Measurements from ENCODE around the gene TCEAL7. TPM values are rescaled to one million over a fixed set of nuclear protein-coding genes. Genes with fewer than 3 reads are reported as not detected.
A peak's percentile ranks its signal among the peaks of the same experiment; 100 is the strongest.

Gene TCEAL7
- total and polyA plus RNA-seq, 9 of the 15 experiments (the other 6 are each of a cell fraction or from before 2014, with no cell fraction given): 0.07 to 0.34 (median 0.13) TPM; not detected in 4

DNA sequence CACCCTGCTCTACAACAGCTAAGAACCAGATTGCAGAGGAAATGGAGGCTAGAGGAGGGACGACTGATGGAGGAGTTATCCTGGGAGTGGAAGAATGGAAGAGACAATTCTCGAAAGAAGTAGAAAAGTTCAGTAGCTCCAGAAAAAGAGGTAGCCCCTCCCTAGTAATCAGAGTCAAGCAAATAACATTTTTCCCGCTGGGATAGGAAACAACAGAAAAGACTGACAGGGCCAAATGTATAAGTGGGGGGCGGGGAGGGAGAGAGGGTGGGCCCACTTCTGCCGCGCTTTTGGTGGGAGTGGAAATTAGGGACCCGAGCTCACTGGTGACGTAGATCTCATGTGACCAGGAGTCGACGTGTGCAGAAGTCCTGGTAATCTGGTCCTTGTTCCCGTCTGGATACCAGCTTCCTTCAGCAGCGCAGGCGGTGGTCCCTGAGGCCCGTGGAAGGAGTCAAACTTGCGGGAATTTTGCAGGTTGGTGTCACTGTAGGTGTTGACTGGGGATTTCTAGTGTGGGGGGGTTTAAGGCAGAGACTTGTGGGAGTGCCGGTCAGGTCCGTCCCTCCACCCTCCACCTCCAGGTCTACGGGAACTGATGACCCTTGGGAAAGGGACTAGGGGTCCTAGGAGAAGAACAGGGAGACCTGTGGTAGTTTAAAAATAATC, 26.2 kb downstream of the TCEAL7 start, which contains the start of gene TCEAL9 (continued):
- TF ChIP-seq NR2C2 (CRISPR knock-in tag; IDR thresholded peaks at IDR 0.05) (no peak), NR2C2 (tag; IDR thresholded peaks at IDR 0.05) (no peak), MCM2 (IDR thresholded peaks at IDR 0.05; ENCODE audit: low read depth) (no peak), FOSL1 (tag; conservative IDR thresholded peaks at IDR 0.05) (no peak), PHB2 (IDR thresholded peaks at IDR 0.05; ENCODE audit: low read depth) (no peak), DIDO1 (tag; IDR thresholded peaks at IDR 0.05; ENCODE audit: low read depth) (no peak), POLR2AphosphoS5 (IDR thresholded peaks at IDR 0.05; ENCODE audit: control insufficient read depth, insufficient read depth, low read depth, low read length) (peak; percentile 40; the same call in 1 of the 2 replicates), TAF1 (IDR thresholded peaks at IDR 0.05; ENCODE audit: control insufficient read depth, extremely low read depth, insufficient read depth, low read length, severe bottlenecking) (peak; percentile 30), SLC30A9 (CRISPR knock-in tag; IDR thresholded peaks at IDR 0.05) (no peak), GATAD2B (IDR thresholded peaks at IDR 0.05; ENCODE audit: borderline replicate concordance) (no peak), ZSCAN29 (IDR thresholded peaks at IDR 0.05) (no peak), ATF1 (CRISPR knock-in tag; IDR thresholded peaks at IDR 0.05) (no peak), ATF1 (tag; IDR thresholded peaks at IDR 0.05) (peak; percentile 78), ZNF217 (CRISPR knock-in tag; IDR thresholded peaks at IDR 0.05) (no peak), EGR1 (conservative IDR thresholded peaks at IDR 0.05) (no peak)
- TF ChIP-seq, protein P1, sequence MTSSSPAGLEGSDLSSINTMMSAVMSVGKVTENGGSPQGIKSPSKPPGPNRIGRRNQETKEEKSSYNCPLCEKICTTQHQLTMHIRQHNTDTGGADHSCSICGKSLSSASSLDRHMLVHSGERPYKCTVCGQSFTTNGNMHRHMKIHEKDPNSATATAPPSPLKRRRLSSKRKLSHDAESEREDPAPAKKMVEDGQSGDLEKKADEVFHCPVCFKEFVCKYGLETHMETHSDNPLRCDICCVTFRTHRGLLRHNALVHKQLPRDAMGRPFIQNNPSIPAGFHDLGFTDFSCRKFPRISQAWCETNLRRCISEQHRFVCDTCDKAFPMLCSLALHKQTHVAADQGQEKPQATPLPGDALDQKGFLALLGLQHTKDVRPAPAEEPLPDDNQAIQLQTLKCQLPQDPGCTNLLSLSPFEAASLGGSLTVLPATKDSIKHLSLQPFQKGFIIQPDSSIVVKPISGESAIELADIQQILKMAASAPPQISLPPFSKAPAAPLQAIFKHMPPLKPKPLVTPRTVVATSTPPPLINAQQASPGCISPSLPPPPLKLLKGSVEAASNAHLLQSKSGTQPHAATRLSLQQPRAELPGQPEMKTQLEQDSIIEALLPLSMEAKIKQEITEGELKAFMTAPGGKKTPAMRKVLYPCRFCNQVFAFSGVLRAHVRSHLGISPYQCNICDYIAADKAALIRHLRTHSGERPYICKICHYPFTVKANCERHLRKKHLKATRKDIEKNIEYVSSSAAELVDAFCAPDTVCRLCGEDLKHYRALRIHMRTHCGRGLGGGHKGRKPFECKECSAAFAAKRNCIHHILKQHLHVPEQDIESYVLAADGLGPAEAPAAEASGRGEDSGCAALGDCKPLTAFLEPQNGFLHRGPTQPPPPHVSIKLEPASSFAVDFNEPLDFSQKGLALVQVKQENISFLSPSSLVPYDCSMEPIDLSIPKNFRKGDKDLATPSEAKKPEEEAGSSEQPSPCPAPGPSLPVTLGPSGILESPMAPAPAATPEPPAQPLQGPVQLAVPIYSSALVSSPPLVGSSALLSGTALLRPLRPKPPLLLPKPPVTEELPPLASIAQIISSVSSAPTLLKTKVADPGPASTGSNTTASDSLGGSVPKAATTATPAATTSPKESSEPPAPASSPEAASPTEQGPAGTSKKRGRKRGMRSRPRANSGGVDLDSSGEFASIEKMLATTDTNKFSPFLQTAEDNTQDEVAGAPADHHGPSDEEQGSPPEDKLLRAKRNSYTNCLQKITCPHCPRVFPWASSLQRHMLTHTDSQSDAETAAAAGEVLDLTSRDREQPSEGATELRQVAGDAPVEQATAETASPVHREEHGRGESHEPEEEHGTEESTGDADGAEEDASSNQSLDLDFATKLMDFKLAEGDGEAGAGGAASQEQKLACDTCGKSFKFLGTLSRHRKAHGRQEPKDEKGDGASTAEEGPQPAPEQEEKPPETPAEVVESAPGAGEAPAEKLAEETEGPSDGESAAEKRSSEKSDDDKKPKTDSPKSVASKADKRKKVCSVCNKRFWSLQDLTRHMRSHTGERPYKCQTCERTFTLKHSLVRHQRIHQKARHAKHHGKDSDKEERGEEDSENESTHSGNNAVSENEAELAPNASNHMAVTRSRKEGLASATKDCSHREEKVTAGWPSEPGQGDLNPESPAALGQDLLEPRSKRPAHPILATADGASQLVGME (CRISPR knock-in tag; IDR thresholded peaks at IDR 0.05): no peak
- TF ChIP-seq, protein P2, sequence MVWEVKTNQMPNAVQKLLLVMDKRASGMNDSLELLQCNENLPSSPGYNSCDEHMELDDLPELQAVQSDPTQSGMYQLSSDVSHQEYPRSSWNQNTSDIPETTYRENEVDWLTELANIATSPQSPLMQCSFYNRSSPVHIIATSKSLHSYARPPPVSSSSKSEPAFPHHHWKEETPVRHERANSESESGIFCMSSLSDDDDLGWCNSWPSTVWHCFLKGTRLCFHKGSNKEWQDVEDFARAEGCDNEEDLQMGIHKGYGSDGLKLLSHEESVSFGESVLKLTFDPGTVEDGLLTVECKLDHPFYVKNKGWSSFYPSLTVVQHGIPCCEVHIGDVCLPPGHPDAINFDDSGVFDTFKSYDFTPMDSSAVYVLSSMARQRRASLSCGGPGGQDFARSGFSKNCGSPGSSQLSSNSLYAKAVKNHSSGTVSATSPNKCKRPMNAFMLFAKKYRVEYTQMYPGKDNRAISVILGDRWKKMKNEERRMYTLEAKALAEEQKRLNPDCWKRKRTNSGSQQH (CRISPR knock-in tag; IDR thresholded peaks at IDR 0.05): no peak

All from K562 (cell line).